Measurements from ENCODE around the gene CPNE8.

CPNE8 gene

DNA sequence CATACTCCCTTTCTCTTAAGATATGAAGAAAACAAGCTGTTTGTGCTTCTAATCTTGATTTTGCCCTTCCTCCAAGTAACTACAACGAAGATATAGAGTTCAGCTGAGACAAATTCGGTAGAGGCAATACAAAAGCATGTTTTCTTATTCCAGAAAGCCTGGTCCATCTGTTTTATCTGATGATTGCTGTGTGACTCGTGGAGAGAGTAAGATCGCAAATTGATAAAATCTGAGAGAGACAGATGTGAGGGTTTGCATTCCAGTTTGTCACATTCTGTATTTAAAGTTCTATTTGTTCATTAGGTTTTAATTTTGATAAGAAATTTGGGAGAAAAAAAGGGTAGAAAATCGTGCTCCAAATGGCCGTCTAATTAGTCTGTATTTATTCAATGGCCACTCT, 192.1 kb downstream of the CPNE8 start:
- DNase-seq: no peak

DNA sequence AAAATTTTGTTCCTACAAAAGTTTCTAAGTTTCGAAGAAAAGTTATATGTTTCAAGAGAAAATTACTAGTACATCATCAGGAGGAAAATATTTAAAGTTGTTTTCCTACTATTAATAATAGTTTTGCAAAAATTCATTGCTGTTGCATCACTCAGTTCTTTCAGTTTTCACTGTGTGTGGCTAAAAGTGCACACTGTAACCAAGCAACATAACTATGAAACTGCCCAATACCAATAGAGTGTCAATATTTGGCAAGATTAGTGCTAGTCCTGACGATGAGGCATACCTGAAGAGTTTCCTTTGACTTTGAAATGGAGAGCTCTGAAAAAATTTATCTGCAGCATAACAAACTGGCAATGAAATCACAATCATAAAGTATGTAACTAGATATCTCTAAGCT, 194.3 kb downstream of the CPNE8 start:
- no peak for DNase-seq

DNA sequence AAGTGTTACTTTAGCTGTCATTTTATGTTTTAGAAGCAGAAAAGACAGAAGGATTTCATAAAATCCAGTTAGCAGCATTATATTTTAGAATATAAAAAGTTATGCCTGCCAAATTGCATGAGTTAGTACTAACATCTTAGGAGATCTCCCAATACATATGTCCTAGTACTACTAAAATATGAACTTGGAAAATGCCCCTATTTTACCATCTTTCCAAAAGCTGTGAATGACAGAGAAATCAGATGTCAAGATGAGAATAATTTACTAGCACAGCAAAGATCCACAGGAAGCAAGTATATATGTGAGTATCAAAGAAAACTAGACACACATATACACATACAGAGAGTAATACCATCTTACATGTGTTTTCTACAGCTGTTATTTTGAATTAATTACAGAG, 196.9 kb downstream of the CPNE8 start:
- DNase-seq: no peak

DNA sequence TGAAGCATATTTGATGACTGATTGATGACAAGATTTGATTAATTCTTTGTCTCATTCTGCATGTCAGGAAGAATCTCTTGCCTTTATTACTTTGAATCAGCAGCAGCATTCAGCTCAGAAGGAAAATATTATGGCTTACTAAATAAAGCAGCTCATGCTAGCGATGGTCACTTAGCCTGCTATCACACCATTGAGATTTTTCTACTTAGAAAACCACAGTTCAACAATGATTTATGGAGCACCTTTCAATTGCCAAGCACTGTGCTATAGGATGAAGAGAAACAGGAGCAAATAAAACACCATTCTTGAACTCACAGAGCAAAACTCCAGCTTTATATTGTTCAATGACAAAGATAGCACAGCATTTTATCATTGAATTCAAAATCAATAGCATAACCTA, 197.7 kb downstream of the CPNE8 start:
- no peak for DNase-seq

DNA sequence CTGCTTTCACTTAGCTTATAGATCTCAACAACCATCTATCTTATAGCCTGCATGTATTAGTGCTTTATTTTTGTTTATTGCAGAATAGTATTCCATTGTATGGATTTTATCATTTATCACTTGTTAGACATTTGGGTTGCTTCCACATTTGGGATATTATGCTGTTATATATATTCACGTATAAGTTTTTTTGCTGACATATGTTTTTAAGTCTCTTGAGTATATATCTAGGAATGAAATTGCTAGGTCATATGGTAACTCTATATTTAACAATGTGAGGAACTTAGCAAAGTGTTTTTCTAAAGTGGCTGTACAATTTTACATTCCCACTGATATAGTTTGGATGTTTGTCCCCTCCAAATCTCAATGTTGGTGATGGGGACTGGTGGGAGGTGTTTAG, 208.1 kb downstream of the CPNE8 start:
- DNase-seq: no peak

DNA sequence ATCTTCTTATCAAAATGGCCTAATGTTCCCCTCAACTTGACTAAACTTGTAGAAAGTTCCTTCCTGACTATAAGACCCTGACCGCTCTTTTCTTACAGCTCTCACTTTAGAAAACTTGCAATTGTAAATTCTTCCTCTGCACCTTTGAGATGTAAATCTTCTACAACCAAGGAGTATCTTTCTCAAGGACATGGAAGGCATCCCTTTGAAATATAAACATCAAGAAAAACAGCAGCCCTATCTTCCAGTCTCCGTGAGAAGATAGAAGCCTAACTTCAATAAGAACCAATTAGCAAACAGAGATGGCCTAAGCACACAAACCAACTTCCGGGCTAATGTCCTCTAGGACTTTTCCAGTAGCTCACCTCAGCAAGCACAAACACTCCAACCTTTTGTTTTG, 210.3 kb downstream of the CPNE8 start:
- DNase-seq: no peak

DNA sequence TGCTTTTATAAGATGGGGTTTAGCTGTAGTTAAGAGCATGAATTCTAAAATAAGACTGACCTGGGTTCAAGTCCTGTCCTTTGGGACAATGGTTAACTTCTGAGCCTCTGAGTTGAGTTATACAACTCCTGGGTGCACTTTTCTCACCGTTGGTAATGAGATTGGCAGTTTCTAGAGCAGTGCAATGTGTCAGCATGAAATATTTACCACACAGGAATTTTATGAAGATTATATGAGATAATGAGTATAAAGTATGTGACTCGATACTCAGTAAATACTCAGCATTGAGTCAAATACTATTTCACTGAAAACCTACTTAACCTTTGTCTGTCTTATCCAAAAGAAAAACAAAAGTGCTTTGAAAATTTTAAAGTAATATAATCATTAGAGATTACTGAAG, 214.2 kb downstream of the CPNE8 start:
- DNase-seq: no peak

DNA sequence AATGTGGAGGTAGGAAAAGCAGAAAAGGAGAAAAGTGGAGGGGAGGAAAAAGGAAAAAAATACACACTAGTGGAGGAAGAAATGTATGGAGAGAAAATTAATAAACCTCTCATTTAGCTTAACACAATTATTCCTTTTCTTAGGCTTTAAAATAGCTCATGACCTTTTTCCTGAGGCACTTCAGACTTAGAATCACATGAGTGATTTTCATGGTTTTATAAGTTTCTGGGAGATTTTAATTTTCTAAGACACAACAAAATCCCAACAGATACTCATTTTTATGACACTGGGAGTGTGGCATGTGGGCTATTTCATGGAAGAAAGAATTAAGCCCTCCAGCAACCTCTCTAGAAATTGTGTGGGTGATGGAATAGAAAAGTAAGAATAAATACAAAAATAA, 214.7 kb downstream of the CPNE8 start:
- no peak for DNase-seq

DNA sequence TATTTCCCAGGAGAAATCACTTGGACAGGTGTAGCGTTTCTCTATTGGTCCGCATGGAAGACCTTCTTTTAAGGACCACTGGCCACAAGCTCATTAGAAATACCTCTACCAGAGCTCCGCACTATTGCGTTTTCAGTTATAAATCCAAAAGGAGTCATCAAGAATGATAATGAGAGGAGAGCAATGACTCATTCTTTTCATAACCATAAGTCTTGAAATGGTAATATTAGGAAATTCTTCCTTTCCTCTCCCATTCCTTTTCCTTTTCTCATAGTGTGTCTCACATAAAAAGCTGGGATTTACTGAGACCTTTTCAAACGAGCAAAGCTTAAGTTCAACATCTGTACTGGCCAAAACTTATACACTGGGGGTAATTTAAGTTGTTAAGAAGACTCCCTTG, 215.7 kb downstream of the CPNE8 start:
- DNase-seq: no peak

DNA sequence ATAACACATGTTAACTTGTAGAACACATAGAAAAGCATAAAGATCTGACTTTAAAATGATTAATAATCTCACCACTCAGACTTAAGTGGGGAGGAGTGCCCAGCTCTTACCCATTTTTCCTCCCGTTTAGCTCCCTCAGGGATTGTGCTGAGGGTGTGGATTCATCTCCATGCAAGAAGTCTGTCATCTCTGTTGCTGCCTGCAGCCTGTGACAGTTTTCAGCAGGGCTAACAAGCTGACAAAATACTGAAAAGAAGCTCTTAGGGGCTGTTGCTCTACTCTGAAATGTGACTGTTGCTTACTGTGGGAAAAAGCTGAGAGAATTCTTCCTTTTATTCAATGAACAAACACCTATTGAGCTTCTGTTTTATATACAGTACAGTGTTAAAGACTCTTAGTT, 216.2 kb downstream of the CPNE8 start:
- DNase-seq: no peak

DNA sequence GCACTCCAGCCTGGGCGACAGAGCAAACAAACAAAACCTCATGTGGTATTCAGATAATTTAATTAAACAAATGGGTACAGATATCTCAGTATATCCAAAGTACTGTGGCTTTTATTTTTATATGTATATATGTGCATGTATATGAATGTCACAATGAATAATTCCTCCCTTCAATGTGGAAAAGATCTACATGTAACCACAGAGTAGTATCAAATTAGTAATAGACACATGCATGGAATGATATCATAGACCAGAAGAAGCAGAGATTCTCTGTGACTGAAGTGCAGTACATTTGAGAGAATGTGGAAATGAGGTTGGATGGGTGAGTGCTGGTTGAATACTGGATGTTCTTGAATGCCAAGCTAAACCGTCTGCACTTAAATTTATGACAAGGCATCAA, 222.9 kb downstream of the CPNE8 start:
- no peak for DNase-seq

DNA sequence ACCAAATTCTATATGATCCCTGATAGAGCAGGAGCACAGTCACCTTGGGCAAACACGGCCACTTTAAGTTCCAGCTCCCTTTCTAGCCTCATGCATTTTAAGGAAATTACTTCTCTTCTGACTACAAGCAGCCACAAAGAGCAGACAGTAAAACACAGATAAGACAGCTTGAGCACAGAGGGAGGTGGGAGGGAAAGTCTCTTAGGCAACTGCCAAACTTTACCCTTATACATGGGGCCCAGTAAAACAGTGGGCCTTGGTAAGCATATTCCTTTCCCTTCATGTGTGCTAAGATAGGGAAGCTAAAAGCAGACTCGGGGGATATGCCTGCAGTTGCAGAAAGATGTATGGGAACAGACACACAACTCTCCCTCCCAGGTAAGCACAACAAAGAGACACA, 235.9 kb downstream of the CPNE8 start:
- no peak for DNase-seq

DNA sequence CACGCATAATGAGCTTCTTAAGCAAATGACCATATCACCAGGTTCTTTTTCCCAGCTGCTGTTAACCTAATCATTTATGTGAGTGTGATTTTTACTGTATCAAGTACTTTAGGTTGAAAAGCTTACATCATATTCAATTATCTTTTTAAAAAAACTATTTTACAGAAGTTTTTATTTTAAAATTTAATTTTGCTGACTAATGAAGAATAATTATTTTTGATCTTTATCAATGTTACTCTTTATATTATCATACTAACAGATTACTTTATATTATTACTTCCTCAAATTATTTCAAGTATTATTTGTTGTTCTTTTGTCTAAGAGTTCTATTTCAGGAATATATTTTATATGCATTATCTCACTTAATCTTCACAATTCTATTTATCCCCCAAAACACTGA, 236.3 kb downstream of the CPNE8 start:
- no peak for DNase-seq

DNA sequence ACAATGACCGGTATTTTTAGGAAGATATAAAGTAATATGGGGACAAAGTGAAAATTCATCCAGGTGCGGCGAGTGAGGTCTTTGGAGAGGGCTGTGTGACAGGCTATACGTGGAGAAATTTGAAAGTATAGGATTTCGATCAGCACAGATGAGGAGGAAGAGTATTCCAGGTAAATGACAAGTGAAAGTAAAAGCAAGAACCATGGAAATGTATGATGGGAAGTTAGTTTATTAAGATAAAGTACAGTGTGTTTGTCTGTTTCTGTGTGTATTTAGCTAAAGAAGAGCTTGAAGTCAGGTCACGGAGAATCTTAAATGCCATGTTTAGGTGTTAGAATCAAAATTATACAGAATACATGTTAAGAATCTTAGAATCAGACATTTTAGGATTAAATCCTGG, 239.0 kb downstream of the CPNE8 start:
- DNase-seq: no peak

DNA sequence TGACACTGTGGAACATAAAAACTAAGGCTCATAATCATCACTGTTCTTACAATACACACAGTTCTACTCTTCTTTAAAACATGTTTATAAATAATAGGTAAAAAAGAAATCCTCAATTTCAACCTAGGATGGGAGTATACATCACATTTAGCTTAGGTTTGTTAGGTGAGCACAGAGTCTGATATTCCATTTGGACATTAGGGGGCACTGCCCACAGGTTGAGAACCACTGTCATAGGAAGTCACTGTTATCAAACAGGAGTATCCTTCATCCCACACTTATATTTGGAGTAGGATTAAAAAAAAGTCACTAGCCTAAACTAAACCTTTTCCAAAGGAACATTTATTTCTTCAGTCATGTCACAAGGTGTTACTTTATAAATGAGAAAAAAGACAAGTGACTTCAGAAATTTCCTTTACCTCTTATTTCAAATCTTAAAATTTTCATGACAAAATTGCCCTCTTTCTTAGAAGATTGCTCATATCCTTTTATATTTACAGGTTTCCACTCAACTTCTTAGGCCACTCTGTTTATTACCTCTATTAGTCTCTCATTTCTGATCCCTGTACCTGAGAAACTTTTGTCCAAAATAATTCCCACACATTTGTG, 240.6 kb downstream of the CPNE8 start:
- DNase-seq: no peak

DNA sequence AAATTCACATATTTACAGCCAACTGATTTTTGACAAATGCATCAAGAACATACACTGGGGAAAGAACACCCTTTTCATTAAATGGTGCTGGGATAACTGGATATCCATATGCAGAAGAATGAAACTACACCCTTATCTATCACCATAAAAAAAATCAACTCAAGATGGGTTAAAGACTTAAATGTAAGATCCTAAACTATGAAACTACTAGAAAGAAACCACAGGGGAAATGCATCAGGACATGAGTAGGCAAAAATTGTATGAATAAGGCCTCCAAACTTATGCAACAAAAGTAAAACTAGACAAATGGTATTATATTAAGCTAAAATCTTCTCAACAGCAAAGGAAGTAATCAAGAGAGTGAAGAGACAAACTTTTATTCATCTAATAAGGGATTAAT, 242.6 kb downstream of the CPNE8 start:
- no peak for DNase-seq

DNA sequence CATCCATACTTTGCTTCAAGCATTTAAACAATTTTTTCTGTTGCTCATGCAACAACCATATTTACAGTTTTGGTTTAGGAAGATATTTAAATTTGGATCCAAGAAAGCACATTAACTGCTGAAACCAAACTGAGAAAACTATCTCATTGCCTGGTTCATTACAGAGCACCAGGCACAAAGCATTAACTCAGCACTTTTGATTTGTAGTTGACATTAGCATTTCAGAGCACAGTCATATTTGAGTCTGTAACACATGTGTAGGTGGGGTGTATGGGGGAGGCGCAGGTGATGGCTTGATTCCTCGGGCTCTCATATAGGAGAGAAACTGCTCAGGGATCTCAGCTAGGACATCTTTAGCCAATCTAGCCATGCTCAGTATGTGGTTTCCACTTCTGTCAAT, 251.7 kb downstream of the CPNE8 start:
- DNase-seq: no peak

DNA sequence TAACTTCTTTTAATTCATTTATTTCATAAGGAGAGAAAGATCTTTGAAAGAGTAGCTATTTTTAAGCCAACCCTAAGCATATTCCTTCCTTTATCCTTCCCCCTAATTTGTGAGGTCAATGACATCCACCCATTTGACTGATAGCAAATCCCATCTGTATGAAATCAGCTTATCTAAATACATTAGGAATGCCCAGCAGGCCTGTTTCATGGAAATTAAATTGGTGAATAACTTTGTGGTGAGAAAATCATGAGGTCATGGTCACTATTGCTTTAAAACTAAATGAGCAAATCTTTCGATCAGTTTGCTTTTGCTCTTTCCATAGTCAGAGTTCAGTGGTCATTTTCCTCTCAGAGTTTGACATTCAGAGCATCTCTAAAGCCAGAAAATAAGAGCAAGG, 256.6 kb downstream of the CPNE8 start:
- no peak for DNase-seq

DNA sequence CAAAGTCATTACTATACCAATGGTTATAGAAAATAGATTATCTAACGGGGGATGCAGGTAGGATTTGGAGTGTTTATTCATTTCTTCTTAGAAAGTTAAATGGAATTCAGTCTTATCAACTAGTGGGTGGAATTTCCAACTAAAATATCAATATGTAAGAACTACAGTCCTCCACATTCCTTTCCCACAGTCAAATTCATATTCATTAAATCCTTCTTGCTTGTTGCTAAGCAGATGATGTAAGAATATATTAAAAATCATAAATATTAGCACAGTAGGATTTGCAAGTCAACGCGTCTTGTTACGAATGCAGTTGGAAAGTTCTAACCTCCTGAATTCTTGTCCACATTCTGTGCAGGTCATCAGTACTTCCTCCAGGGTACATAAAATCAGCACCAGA, 259.2 kb downstream of the CPNE8 start:
- no peak for DNase-seq

DNA sequence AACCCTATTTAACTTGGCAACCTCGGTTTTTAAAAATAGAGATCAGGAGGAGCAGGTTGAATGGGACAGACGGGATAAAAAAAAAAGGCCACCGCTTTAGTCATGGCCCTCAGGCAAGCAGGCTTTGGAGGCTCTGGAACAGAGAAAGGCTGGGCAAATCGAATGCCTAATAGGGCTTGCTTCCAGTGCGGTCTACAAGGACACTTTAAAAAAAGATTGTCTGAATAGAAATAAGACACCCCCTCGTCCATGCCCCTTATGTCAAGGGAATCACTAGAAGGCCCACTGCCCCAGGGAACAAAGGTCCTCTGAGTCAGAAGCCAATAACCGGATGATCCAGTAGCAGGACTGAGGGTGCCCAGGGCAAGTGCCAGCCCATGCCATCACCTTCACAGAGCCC, 265.8 kb downstream of the CPNE8 start:
- DNase-seq: no peak

DNA sequence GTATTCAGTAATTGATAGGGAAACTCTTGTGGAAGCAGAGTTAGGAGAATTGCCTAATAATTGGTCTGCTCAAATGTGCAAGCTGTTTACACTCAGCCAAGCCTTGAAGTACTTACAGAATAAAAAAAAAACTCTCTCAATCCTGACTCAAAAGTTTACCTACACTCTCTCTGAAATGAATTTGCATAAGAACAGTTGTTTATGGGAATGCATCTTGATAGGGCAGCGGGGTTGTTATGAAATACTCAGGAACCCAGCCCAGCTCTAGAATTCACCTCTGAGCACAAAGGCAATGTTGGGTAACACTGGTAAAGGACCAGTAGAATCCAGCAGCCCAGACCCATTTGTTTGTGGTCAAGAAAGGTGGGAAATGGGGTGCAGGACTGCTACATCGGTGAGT, 267.0 kb downstream of the CPNE8 start:
- DNase-seq: no peak

DNA sequence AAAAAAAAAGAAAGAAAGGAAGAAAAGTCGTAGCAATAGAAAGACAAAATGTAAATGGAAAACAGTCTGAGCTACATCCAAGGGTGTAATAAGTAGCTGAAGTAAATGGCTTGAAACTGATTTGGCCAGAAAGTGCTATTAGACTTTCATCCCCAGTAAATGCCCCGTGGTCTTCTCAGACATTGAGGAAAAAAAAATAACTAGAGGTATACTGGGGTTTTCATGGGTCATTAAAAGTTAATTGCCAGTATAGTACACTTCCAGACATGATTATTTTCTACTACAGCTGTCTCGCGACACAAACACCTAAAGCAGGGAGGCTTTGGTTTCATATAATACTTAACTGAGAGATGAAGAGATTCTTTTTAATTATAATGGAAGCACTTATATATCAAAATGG, 271.9 kb downstream of the CPNE8 start:
- no peak for DNase-seq

DNA sequence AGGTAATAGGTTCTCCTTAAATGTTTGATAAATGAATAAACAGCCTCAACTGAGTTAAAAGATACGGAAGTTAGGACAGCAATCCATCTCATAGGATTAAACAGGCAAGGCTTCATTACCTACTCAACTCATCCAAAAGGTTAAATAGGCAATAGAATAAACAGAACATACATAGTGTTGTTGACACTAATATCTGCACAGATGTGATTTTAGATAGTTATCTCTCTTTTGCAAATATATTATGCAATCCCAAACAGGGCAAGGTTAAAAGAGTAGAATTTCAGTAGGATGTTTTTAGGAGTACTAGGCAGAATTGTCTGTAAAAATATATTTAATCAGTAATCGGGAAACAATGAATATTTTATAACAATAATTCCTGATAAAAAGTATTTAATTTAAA, 276.3 kb downstream of the CPNE8 start:
- no peak for DNase-seq

DNA sequence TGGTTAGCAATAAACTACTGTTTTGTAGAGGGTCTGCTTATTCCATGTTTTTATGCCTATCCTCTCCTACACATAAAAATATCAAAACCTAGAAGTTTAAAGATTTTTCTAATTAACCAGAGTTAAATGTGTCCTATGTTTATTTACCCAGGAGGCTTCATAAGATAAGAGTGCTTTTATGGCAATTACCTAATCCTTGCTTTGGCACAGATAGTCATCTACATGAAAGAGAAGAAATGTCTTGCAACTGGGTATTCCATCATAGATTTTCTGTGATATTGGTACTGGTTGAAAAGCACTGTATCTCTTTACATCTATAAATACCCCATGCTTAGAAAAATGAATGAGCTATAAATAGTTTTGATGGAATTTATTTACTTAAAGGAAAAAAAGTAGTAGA, 277.1 kb downstream of the CPNE8 start:
- DNase-seq: no peak

DNA sequence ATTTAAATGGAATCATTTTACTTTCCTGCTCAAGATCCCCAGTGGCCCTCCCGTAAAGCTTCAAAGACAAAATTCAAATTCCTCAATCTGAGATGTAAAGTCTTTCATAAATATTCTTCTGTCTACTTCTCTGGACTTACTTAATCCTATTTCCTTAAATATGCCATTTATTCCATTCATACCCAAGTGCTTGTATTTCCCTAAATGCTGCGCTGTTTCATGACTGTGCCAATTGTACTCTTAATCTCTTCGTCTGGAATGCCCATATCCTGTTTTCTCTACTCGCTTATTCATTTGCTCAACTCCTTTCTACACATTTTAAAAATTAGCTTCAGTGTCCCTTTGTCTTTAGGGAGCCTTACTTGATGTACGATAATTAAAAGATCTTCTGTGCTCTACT, 280.1 kb downstream of the CPNE8 start:
- no peak for DNase-seq

DNA sequence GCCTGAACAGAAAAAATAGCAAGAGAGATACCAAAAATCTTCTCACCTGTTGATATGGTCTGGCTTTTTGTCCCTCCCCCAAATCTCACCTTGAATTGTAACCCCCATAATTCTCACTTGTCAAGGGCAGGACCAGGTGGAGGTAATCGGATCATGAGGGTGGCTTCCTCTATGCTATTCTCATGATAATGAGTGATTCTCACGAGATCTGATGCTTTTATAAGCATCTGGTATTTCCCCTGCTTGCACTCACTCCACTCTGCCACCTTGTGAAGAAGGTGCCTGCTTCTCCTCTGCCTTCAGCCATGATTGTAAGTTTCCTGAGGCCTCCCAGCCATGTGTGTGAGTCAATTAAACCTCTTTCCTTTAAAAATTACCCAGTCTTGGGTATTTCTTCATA, 291.2 kb downstream of the CPNE8 start:
- no peak for DNase-seq
